B cell (primary cell): ENCODE results near the gene PPFIA4.

Experiments
- EZH2 ChIP-seq: IDR thresholded peaks from 2 replicates; pipeline ENCODE4 v1.6.1; 2012; ENCODE audit warnings: borderline replicate concordance, low read depth, mild to moderate bottlenecking, moderate library complexity, low read length; ENCODE audit not compliant: insufficient read depth, poor library complexity, severe bottlenecking
- TF ChIP-seq, protein P1 (sequence below): fragments of 200-600 bp; IDR thresholded peaks from one replicate; pipeline ENCODE4 v1.8.0; 2022; ENCODE audit warnings: antibody characterized with exemption, mild to moderate bottlenecking

DNA sequence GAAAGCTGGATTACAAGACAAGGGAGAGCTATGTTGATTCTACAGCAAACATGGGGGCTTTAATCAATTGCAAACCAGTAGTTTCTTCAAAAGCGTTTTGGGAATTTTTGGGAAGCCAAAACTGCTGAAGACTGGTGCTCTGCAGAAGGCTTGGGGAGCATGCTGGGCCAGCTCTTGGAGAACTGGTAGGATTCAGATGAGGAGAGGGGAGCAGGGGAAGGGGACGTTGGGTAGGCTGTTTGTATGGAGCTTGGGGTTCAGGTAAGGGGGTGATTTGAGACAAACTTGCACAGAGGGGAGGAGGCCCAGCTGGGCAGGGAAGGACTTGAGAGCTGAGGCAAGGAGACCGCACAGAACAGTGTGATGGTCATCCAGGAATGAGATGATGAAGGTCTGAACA, 62.1 kb downstream of the PPFIA4 start:
- TF ChIP-seq, protein P1, sequence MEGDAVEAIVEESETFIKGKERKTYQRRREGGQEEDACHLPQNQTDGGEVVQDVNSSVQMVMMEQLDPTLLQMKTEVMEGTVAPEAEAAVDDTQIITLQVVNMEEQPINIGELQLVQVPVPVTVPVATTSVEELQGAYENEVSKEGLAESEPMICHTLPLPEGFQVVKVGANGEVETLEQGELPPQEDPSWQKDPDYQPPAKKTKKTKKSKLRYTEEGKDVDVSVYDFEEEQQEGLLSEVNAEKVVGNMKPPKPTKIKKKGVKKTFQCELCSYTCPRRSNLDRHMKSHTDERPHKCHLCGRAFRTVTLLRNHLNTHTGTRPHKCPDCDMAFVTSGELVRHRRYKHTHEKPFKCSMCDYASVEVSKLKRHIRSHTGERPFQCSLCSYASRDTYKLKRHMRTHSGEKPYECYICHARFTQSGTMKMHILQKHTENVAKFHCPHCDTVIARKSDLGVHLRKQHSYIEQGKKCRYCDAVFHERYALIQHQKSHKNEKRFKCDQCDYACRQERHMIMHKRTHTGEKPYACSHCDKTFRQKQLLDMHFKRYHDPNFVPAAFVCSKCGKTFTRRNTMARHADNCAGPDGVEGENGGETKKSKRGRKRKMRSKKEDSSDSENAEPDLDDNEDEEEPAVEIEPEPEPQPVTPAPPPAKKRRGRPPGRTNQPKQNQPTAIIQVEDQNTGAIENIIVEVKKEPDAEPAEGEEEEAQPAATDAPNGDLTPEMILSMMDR: no peak
- no peak for TF ChIP-seq EZH2
